B cell (primary cell): Measurements from ENCODE around the gene LEMD2.

Experiments used
- EZH2 ChIP-seq: IDR thresholded peaks from 2 replicates; pipeline ENCODE4 v1.6.1; 2012; ENCODE audit warnings: borderline replicate concordance, low read depth, mild to moderate bottlenecking, moderate library complexity, low read length; ENCODE audit not compliant: insufficient read depth, poor library complexity, severe bottlenecking
- TF ChIP-seq, protein P1 (sequence below): fragments of 200-600 bp; IDR thresholded peaks from one replicate; pipeline ENCODE4 v1.8.0; 2022; ENCODE audit warnings: antibody characterized with exemption, mild to moderate bottlenecking

DNA sequence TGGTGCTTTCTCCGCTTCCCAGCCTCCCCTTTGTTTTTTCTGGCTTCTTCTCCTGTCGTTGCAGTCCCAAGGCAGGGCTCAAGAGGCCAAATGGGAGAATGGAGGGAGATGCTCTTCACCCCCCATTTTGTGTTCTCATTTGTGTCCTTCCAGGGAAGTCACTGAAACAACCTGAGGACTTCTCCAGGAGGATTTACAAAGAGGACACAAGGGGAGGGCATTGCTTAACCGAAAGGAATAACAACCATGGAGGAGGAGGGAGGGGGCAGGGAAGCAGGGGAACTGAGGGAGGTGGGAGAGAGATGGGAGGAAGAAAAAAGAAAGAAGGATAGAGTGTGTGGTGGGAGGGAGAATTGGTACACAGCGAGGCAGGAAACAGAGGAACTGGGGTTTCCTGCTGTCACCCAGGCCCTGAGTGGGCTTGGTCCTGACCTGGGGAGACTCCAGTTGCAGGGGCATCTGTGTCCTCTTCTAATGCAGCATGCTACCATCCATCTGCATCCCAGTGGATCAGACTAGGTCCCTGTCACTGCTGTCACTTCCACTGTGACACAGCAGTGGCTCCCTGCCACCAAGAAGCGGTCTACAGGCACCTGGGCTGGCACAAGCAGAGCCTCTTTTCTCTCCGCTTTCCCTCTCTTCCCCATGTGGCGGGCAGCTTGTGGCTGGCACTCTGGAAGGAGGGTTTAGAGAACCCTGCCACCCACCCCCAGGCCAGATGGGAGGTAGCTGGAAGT, 32.0 kb upstream of the LEMD2 start:
- TF ChIP-seq, protein P1, sequence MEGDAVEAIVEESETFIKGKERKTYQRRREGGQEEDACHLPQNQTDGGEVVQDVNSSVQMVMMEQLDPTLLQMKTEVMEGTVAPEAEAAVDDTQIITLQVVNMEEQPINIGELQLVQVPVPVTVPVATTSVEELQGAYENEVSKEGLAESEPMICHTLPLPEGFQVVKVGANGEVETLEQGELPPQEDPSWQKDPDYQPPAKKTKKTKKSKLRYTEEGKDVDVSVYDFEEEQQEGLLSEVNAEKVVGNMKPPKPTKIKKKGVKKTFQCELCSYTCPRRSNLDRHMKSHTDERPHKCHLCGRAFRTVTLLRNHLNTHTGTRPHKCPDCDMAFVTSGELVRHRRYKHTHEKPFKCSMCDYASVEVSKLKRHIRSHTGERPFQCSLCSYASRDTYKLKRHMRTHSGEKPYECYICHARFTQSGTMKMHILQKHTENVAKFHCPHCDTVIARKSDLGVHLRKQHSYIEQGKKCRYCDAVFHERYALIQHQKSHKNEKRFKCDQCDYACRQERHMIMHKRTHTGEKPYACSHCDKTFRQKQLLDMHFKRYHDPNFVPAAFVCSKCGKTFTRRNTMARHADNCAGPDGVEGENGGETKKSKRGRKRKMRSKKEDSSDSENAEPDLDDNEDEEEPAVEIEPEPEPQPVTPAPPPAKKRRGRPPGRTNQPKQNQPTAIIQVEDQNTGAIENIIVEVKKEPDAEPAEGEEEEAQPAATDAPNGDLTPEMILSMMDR = no peak
- TF ChIP-seq EZH2 = no peak
